RWPE2 (cell line): Measurements from ENCODE around the gene WDR90.

Experiments used
- ATAC-seq: fragments of 200-7000 bp; cut with Tn5 transposase; 3 replicates; pipeline ENCODE4 v1.9.1; 2021; ENCODE audit warnings: low read depth
- DNase-seq: peaks from one replicate; pipeline ENCODE4 v3.0.0-alpha.2; 2020; ENCODE audit warnings: low spot score
- H3K27ac ChIP-seq: fragments of 450-650 bp; 2 replicates; pipeline ENCODE4 v1.5.1; 2017; ENCODE audit warnings: mild to moderate bottlenecking; ENCODE audit not compliant: poor library complexity, severe bottlenecking
- H3K27me3 ChIP-seq: fragments of 250-450 bp; sonication (Bioruptor Pico); 2 replicates; pipeline ENCODE4 v1.5.1; 2021; ENCODE audit warnings: mild to moderate bottlenecking, moderate library complexity; ENCODE audit not compliant: insufficient read depth, poor library complexity, severe bottlenecking
- H3K36me3 ChIP-seq: fragments of 250-450 bp; sonication (Bioruptor Pico); 2 replicates; pipeline ENCODE4 v1.5.1; 2020; ENCODE audit warnings: low read depth, mild to moderate bottlenecking, moderate library complexity
- H3K4me1 ChIP-seq: fragments of 250-450 bp; sonication (Bioruptor Pico); 2 replicates; pipeline ENCODE4 v1.5.1; 2021; ENCODE audit warnings: mild to moderate bottlenecking, moderate library complexity; ENCODE audit not compliant: insufficient read depth, poor library complexity, severe bottlenecking
- H3K4me3 ChIP-seq: fragments of 250-450 bp; sonication (Bioruptor Pico); 2 replicates; pipeline ENCODE4 v1.5.1; 2021; ENCODE audit warnings: mild to moderate bottlenecking, moderate library complexity; ENCODE audit not compliant: severe bottlenecking
- H3K9me3 ChIP-seq: fragments of 250-450 bp; sonication (Bioruptor Pico); 2 replicates; pipeline ENCODE4 v1.5.1; 2021; ENCODE audit warnings: mild to moderate bottlenecking, moderate library complexity; ENCODE audit not compliant: severe bottlenecking
- TF ChIP-seq, protein P1 (sequence below): fragments of 450-650 bp; IDR thresholded peaks from one replicate; pipeline ENCODE4 v1.5.1; 2017; ENCODE audit warnings: mild to moderate bottlenecking, moderate library complexity; ENCODE audit not compliant: poor library complexity, severe bottlenecking

WDR90 gene

DNA sequence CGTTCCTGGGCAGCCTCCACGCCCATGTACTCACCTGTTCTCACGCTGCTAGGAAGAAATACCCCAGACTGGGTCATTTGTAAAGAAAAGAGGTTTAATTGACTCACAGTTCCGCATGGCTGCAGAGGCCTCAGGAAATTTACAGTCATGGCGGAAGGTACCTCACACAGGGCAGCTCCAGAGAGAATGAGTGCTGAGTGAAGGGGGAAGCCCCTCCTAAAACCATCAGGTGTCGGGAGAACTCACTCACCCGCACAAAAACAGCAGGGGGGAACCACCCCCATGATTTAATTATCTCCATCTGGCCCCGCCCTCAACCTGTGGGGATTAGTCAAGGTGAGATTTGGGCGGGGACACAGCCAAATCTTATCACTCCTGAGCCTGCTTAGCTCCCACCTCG is 41.1 kb upstream of the WDR90 start:
- ATAC-seq: no peak
- H3K4me1 ChIP-seq: peaks cover 5% of the 10 kb centered on the region
- no peaks in the 10 kb centered on the region for H3K27me3 ChIP-seq
- no peak overlapping the region for H3K27ac ChIP-seq
- H3K9me3 ChIP-seq: no peaks in the 10 kb centered on the region
- no peaks in the 10 kb centered on the region for H3K36me3 ChIP-seq
- no peak overlapping the region for H3K4me3 ChIP-seq
- DNase-seq: no peak
- TF ChIP-seq, protein P1, sequence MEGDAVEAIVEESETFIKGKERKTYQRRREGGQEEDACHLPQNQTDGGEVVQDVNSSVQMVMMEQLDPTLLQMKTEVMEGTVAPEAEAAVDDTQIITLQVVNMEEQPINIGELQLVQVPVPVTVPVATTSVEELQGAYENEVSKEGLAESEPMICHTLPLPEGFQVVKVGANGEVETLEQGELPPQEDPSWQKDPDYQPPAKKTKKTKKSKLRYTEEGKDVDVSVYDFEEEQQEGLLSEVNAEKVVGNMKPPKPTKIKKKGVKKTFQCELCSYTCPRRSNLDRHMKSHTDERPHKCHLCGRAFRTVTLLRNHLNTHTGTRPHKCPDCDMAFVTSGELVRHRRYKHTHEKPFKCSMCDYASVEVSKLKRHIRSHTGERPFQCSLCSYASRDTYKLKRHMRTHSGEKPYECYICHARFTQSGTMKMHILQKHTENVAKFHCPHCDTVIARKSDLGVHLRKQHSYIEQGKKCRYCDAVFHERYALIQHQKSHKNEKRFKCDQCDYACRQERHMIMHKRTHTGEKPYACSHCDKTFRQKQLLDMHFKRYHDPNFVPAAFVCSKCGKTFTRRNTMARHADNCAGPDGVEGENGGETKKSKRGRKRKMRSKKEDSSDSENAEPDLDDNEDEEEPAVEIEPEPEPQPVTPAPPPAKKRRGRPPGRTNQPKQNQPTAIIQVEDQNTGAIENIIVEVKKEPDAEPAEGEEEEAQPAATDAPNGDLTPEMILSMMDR: no peak

DNA sequence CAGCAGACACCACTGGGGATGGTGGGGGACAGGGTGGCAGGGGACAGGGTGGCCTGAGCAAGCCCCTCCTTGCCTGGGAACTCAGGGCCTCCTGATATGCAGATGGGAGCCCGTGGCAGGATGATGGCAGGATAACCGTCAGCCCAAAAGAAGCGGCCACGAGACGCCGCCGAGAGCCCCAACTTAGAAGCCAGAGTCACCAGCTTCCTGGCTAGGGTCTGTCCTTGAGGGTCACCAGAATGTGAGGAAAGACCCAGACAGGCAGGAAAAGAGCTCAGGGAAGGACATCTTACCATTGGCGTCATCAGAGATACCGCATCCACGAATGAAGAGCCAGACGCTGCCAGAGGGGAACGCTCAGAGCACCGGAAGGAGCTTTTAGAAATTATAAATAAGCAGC is 39.8 kb upstream of the WDR90 start:
- no peak for ATAC-seq
- no peaks in the 10 kb centered on the region for H3K36me3 ChIP-seq
- TF ChIP-seq, protein P1: no peak

DNA sequence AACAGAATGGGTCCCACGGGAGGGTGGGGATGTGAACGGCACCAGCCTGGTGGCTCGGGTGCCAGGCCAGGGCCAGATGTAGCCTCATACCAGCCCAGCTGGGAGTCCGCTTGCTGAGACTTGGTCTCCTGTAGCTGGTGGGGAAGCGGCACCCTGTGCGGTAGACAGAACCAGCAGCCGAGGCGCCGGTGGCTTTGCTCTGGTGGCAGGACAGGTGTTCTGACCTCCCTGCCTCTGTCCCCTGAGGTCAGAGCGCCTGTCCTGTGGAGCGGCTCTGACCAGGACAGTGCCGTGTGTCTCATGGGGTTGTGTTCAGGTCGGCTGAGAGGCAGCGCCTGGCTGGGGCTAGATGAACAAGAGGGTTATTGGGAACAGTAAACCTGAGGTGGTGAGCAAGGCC is 39.2 kb upstream of the WDR90 start:
- peaks cover 5% of the 10 kb centered on the region for H3K4me1 ChIP-seq
- no peak overlapping the region for H3K27ac ChIP-seq
- H3K36me3 ChIP-seq: no peaks in the 10 kb centered on the region
- H3K9me3 ChIP-seq: no peaks in the 10 kb centered on the region
- DNase-seq (no peak), ATAC-seq (no peak)
- no peak overlapping the region for H3K4me3 ChIP-seq
- TF ChIP-seq, protein P1: no peak
- no peaks in the 10 kb centered on the region for H3K27me3 ChIP-seq

More for the DNA sequence above, 39.8 kb upstream of the WDR90 start:
- no peaks in the 10 kb centered on the region for H3K9me3 ChIP-seq
- peaks cover 5% of the 10 kb centered on the region for H3K4me1 ChIP-seq
- no peaks in the 10 kb centered on the region for H3K27me3 ChIP-seq
- no peak overlapping the region for H3K4me3 ChIP-seq
- no peak for DNase-seq
- no peak overlapping the region for H3K27ac ChIP-seq

DNA sequence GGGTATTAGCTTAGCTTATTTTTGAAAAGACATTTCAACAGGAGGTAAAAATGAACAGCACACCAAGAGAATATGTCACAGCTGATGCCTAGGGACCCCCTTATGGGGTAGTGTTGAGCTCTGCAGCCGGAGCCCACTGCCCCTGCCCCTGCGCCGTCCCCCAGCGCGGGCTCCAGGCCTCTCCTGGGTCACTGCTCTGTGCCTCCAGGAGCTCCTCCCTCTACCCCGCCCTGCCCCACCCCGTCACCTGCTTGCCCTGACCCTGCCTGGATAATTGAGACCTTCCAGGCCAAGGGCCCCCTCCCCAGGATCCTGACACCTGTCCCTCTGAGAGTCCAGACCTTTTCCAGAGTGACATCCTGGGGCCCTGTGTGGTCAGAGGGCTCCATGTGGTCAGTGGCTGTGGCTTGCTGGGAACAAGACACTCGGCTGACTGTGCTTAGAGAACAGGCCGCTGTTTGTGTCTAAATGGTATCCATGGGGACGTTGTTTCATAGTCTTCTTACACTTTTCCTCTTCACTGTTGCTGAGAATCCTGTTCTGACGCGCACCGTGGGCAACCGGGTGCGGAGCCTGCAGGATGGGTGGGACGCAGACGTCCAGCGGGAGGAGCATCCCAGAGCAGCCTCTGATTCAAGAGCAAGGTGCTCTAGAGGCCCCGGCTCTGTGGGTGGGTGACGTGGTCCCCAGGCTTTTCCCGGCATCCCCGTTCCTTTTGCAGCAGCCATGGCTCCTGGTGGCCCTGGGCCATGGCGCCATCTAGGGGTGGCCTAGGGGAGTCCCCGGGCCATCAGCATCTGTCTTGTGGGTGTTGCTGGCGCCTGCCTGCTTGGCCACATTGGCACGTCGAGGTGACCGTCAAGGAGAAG is 38.4 kb upstream of the WDR90 start:
- Histone ChIP-seq H3K4me1 (peaks cover 5% of the 10 kb centered on the region), H3K27me3 (no peaks in the 10 kb centered on the region), H3K27ac (no peak overlapping the region), H3K36me3 (no peaks in the 10 kb centered on the region), H3K9me3 (no peaks in the 10 kb centered on the region), H3K4me3 (no peak overlapping the region)
- TF ChIP-seq, protein P1: peak; percentile 42
- ATAC-seq (peak; percentile 68), DNase-seq (no peak)

DNA sequence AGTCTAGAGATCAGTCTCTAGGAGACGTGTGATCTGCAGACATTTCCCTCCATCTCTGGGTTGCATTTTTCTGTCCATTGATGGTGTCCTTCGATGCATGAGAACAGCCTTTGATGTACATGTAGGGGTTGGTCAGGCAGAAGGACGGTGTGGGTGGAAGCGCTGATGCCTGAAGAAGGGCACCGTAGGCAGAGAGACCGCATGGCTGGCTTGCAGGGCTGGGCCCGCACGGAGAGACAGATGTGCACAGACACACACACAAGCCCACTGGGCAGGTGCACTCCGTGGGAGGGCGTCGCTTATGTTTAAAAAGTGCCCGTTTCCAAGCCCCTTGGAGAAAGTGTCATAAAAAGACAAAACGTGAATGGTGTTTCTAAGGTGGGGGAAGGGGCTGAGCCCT is 34.0 kb upstream of the WDR90 start:
- Histone ChIP-seq H3K4me1 (peaks cover 5% of the 10 kb centered on the region), H3K27me3 (no peaks in the 10 kb centered on the region), H3K4me3 (no peak overlapping the region), H3K27ac (no peak overlapping the region), H3K36me3 (no peaks in the 10 kb centered on the region), H3K9me3 (no peaks in the 10 kb centered on the region)
- ATAC-seq (no peak), DNase-seq (no peak)
- TF ChIP-seq, protein P1: no peak
